GM21515 (cell line): ENCODE data around the gene OSBPL5.

Source experiments
- ATAC-seq: cut with Tn5 transposase; IDR thresholded peaks from one replicate; pipeline ENCODE4 v1.9.1; 2021; ENCODE audit not compliant: unreplicated experiment

OSBPL5 gene

GRCh38 chr11:3058753-3059664 lies 106.1 kb downstream of the OSBPL5 start:
- ATAC-seq = no peak

GRCh38 chr11:3057069-3057963 lies 107.8 kb downstream of the OSBPL5 start, which contains the start of gene CARS1:
CARS1 (minus strand) TSS chr11:3057423; CDS start chr11:3057367, 56 bp downstream.
- ATAC-seq = peak; percentile 95

GRCh38 chr11:3056296-3057068 lies 108.6 kb downstream of the OSBPL5 start:
- ATAC-seq = peak; percentile 4

- ATAC-seq = no peak
Observed at GRCh38 chr11:3055891-3056290, 109.2 kb downstream of the OSBPL5 start.

GRCh38 chr11:3052567-3052966 lies 112.5 kb downstream of the OSBPL5 start:
- ATAC-seq = no peak

- ATAC-seq = no peak
Observed at GRCh38 chr11:3052109-3052479, 113.0 kb downstream of the OSBPL5 start.

- no peak for ATAC-seq
Observed at GRCh38 chr11:3051196-3052108, 113.7 kb downstream of the OSBPL5 start.

GRCh38 chr11:3050386-3051195 lies 114.5 kb downstream of the OSBPL5 start:
- no peak for ATAC-seq

- ATAC-seq = peak; percentile 86
Observed at GRCh38 chr11:3049430-3050243, 115.5 kb downstream of the OSBPL5 start.

GRCh38 chr11:3047637-3048036 lies 117.5 kb downstream of the OSBPL5 start:
- ATAC-seq = no peak

GRCh38 chr11:3046641-3047040 lies 118.5 kb downstream of the OSBPL5 start:
- no peak for ATAC-seq

- no peak for ATAC-seq
Observed at GRCh38 chr11:3046190-3046589, 118.9 kb downstream of the OSBPL5 start.

- ATAC-seq = no peak
Observed at GRCh38 chr11:3044915-3045314, 120.2 kb downstream of the OSBPL5 start.

GRCh38 chr11:3044004-3044403 lies 121.1 kb downstream of the OSBPL5 start:
- no peak for ATAC-seq

GRCh38 chr11:3043315-3043871 lies 121.7 kb downstream of the OSBPL5 start:
- no peak for ATAC-seq

GRCh38 chr11:3042496-3043314 lies 122.4 kb downstream of the OSBPL5 start:
- ATAC-seq = no peak
